Raji (cell line): ENCODE data around the gene NAT10.

Experiments
- POLR2A ChIP-seq: IDR thresholded peaks from 2 replicates; pipeline ENCODE4 v1.6.1; 2011; ENCODE audit warnings: low read depth, low read length, control low read depth; ENCODE audit not compliant: insufficient read depth

The NAT10 gene

GRCh38 chr11:34189191-34189590 is 83.8 kb downstream of the NAT10 start:
- no peak for TF ChIP-seq POLR2A

GRCh38 chr11:34190192-34191139 is 85.0 kb downstream of the NAT10 start:
- TF ChIP-seq POLR2A: no peak

GRCh38 chr11:34191578-34191977 is 86.1 kb downstream of the NAT10 start:
- no peak for TF ChIP-seq POLR2A

GRCh38 chr11:34192481-34193401 is 87.3 kb downstream of the NAT10 start:
- no peak for TF ChIP-seq POLR2A

GRCh38 chr11:34194576-34195335 is 89.3 kb downstream of the NAT10 start:
- no peak for TF ChIP-seq POLR2A
